ENCODE measurements around the gene OLFML1. TPM values are rescaled to one million over a fixed set of nuclear protein-coding genes. Genes with fewer than 3 reads are reported as not detected.

The OLFML1 gene
- total and polyA plus RNA-seq, 2 donors = 0.39 to 2.2 TPM

GRCh38 chr11:7487360-7487759, 2.1 kb downstream of the OLFML1 start:
- no peak for DNase-seq (ENCODE audit: low read depth in 6 of 9, low spot score in 9 of 9)
- no peak overlapping the region for H3K27ac ChIP-seq (ENCODE audit: low read depth in 1 of 2, low read length in 1 of 2)
- WGBS = 96% methylated on average over 2 of the region's 2 CpGs
- no peaks in the 10 kb centered on the region for H3K27me3 ChIP-seq (ENCODE audit: control insufficient read depth in 2 of 2, insufficient read depth in 1 of 2, low read length in 1 of 2)
- H3K36me3 ChIP-seq (ENCODE audit: control insufficient read depth in 2 of 2, insufficient read depth in 2 of 2, low read length in 1 of 2) = no peaks in the 10 kb centered on the region
- no peaks in the 10 kb centered on the region for H3K4me1 ChIP-seq (ENCODE audit: control insufficient read depth in 2 of 2, insufficient read depth in 2 of 2, low read length in 2 of 2)
- H3K4me3 ChIP-seq (ENCODE audit: low read length in 2 of 2) = no peak overlapping the region
- H3K9me3 ChIP-seq (ENCODE audit: control insufficient read depth in 2 of 2, insufficient read depth in 1 of 2, low read length in 1 of 2) = no peaks in the 10 kb centered on the region

GRCh38 chr11:7488681-7489080, 3.4 kb downstream of the OLFML1 start:
- H3K36me3 ChIP-seq (ENCODE audit: control insufficient read depth in 2 of 2, insufficient read depth in 2 of 2, low read length in 1 of 2) = no peaks in the 10 kb centered on the region
- WGBS = 56% methylated on average over 1 of the region's 1 CpG
- no peaks in the 10 kb centered on the region for H3K4me1 ChIP-seq (ENCODE audit: control insufficient read depth in 2 of 2, insufficient read depth in 2 of 2, low read length in 2 of 2)

GRCh38 chr11:7489376-7489775, 4.1 kb downstream of the OLFML1 start:
- 94% methylated on average over 2 of the region's 2 CpGs for WGBS
- Histone ChIP-seq H3K4me1 (ENCODE audit: control insufficient read depth in 2 of 2, insufficient read depth in 2 of 2, low read length in 2 of 2) (no peaks in the 10 kb centered on the region), H3K9me3 (ENCODE audit: control insufficient read depth in 2 of 2, insufficient read depth in 1 of 2, low read length in 1 of 2) (no peaks in the 10 kb centered on the region), H3K36me3 (ENCODE audit: control insufficient read depth in 2 of 2, insufficient read depth in 2 of 2, low read length in 1 of 2) (no peaks in the 10 kb centered on the region), H3K4me3 (ENCODE audit: low read length in 2 of 2) (no peak overlapping the region), H3K27ac (ENCODE audit: low read depth in 1 of 2, low read length in 1 of 2) (no peak overlapping the region), H3K27me3 (ENCODE audit: control insufficient read depth in 2 of 2, insufficient read depth in 1 of 2, low read length in 1 of 2) (no peaks in the 10 kb centered on the region)
- DNase-seq (ENCODE audit: low read depth in 6 of 9, low spot score in 9 of 9) = no peak

More at GRCh38 chr11:7488681-7489080, 3.4 kb downstream of the OLFML1 start:
- Histone ChIP-seq H3K27me3 (ENCODE audit: control insufficient read depth in 2 of 2, insufficient read depth in 1 of 2, low read length in 1 of 2) (no peaks in the 10 kb centered on the region), H3K9me3 (ENCODE audit: control insufficient read depth in 2 of 2, insufficient read depth in 1 of 2, low read length in 1 of 2) (no peaks in the 10 kb centered on the region), H3K27ac (ENCODE audit: low read depth in 1 of 2, low read length in 1 of 2) (no peak overlapping the region), H3K4me3 (ENCODE audit: low read length in 2 of 2) (no peak overlapping the region)
- no peak for DNase-seq (ENCODE audit: low read depth in 6 of 9, low spot score in 9 of 9)

- Histone ChIP-seq H3K4me3 (ENCODE audit: low read length in 2 of 2) (no peak overlapping the region), H3K4me1 (ENCODE audit: control insufficient read depth in 2 of 2, insufficient read depth in 2 of 2, low read length in 2 of 2) (no peaks in the 10 kb centered on the region), H3K27me3 (ENCODE audit: control insufficient read depth in 2 of 2, insufficient read depth in 1 of 2, low read length in 1 of 2) (no peaks in the 10 kb centered on the region), H3K27ac (ENCODE audit: low read depth in 1 of 2, low read length in 1 of 2) (no peak overlapping the region), H3K9me3 (ENCODE audit: control insufficient read depth in 2 of 2, insufficient read depth in 1 of 2, low read length in 1 of 2) (no peaks in the 10 kb centered on the region), H3K36me3 (ENCODE audit: control insufficient read depth in 2 of 2, insufficient read depth in 2 of 2, low read length in 1 of 2) (no peaks in the 10 kb centered on the region)
- DNase-seq (ENCODE audit: low read depth in 6 of 9, low spot score in 9 of 9) = no peak
- 92% methylated on average over 4 of the region's 4 CpGs for whole genome bisulfite sequencing
These were observed 4.7 kb downstream of the OLFML1 start for GRCh38 chr11:7490054-7490453.

- no peaks in the 10 kb centered on the region for H3K27me3 ChIP-seq (ENCODE audit: control insufficient read depth in 2 of 2, insufficient read depth in 1 of 2, low read length in 1 of 2)
- no peaks in the 10 kb centered on the region for H3K4me1 ChIP-seq (ENCODE audit: control insufficient read depth in 2 of 2, insufficient read depth in 2 of 2, low read length in 2 of 2)
- no peak overlapping the region for H3K4me3 ChIP-seq (ENCODE audit: low read length in 2 of 2)
- no peaks in the 10 kb centered on the region for H3K36me3 ChIP-seq (ENCODE audit: control insufficient read depth in 2 of 2, insufficient read depth in 2 of 2, low read length in 1 of 2)
- no peak for DNase-seq (ENCODE audit: low read depth in 6 of 9, low spot score in 9 of 9)
- H3K9me3 ChIP-seq (ENCODE audit: control insufficient read depth in 2 of 2, insufficient read depth in 1 of 2, low read length in 1 of 2) = no peaks in the 10 kb centered on the region
- WGBS = 91% methylated on average over 1 of the region's 1 CpG
- H3K27ac ChIP-seq (ENCODE audit: low read depth in 1 of 2, low read length in 1 of 2) = no peak overlapping the region
These were observed 5.2 kb downstream of the OLFML1 start for GRCh38 chr11:7490535-7490934.

GRCh38 chr11:7492253-7492652, 6.9 kb downstream of the OLFML1 start:
- Histone ChIP-seq H3K4me3 (ENCODE audit: low read length in 2 of 2) (no peak overlapping the region), H3K27me3 (ENCODE audit: control insufficient read depth in 2 of 2, insufficient read depth in 1 of 2, low read length in 1 of 2) (no peaks in the 10 kb centered on the region), H3K27ac (ENCODE audit: low read depth in 1 of 2, low read length in 1 of 2) (no peak overlapping the region), H3K4me1 (ENCODE audit: control insufficient read depth in 2 of 2, insufficient read depth in 2 of 2, low read length in 2 of 2) (no peaks in the 10 kb centered on the region), H3K36me3 (ENCODE audit: control insufficient read depth in 2 of 2, insufficient read depth in 2 of 2, low read length in 1 of 2) (no peaks in the 10 kb centered on the region), H3K9me3 (ENCODE audit: control insufficient read depth in 2 of 2, insufficient read depth in 1 of 2, low read length in 1 of 2) (no peaks in the 10 kb centered on the region)
- DNase-seq (ENCODE audit: low read depth in 6 of 9, low spot score in 9 of 9) = no peak
- 98% methylated on average over 1 of the region's 1 CpG for WGBS

GRCh38 chr11:7493670-7494069, 8.4 kb downstream of the OLFML1 start:
- Histone ChIP-seq H3K27me3 (ENCODE audit: control insufficient read depth in 2 of 2, insufficient read depth in 1 of 2, low read length in 1 of 2) (no peaks in the 10 kb centered on the region), H3K36me3 (ENCODE audit: control insufficient read depth in 2 of 2, insufficient read depth in 2 of 2, low read length in 1 of 2) (no peaks in the 10 kb centered on the region), H3K9me3 (ENCODE audit: control insufficient read depth in 2 of 2, insufficient read depth in 1 of 2, low read length in 1 of 2) (no peaks in the 10 kb centered on the region), H3K4me1 (ENCODE audit: control insufficient read depth in 2 of 2, insufficient read depth in 2 of 2, low read length in 2 of 2) (no peaks in the 10 kb centered on the region), H3K27ac (ENCODE audit: low read depth in 1 of 2, low read length in 1 of 2) (no peak overlapping the region), H3K4me3 (ENCODE audit: low read length in 2 of 2) (no peak overlapping the region)
- no peak for DNase-seq (ENCODE audit: low read depth in 6 of 9, low spot score in 9 of 9)
- WGBS = 98% methylated on average over 2 of the region's 2 CpGs

- 96% methylated on average over 5 of the region's 5 CpGs for WGBS
These were observed 8.9 kb downstream of the OLFML1 start for GRCh38 chr11:7494086-7494745.

GRCh38 chr11:7495882-7496551, 10.7 kb downstream of the OLFML1 start:
- Histone ChIP-seq H3K27ac (ENCODE audit: low read depth in 1 of 2, low read length in 1 of 2) (no peak overlapping the region), H3K36me3 (ENCODE audit: control insufficient read depth in 2 of 2, insufficient read depth in 2 of 2, low read length in 1 of 2) (no peaks in the 10 kb centered on the region), H3K4me3 (ENCODE audit: low read length in 2 of 2) (no peak overlapping the region), H3K27me3 (ENCODE audit: control insufficient read depth in 2 of 2, insufficient read depth in 1 of 2, low read length in 1 of 2) (no peaks in the 10 kb centered on the region), H3K9me3 (ENCODE audit: control insufficient read depth in 2 of 2, insufficient read depth in 1 of 2, low read length in 1 of 2) (no peaks in the 10 kb centered on the region), H3K4me1 (ENCODE audit: control insufficient read depth in 2 of 2, insufficient read depth in 2 of 2, low read length in 2 of 2) (no peaks in the 10 kb centered on the region)
- WGBS = 67% methylated on average over 4 of the region's 4 CpGs
- DNase-seq (ENCODE audit: low read depth in 6 of 9, low spot score in 9 of 9) = no peak

More at GRCh38 chr11:7494086-7494745, 8.9 kb downstream of the OLFML1 start:
- no peak for DNase-seq (ENCODE audit: low read depth in 6 of 9, low spot score in 9 of 9)
- Histone ChIP-seq H3K9me3 (ENCODE audit: control insufficient read depth in 2 of 2, insufficient read depth in 1 of 2, low read length in 1 of 2) (no peaks in the 10 kb centered on the region), H3K27ac (ENCODE audit: low read depth in 1 of 2, low read length in 1 of 2) (no peak overlapping the region), H3K36me3 (ENCODE audit: control insufficient read depth in 2 of 2, insufficient read depth in 2 of 2, low read length in 1 of 2) (no peaks in the 10 kb centered on the region), H3K4me1 (ENCODE audit: control insufficient read depth in 2 of 2, insufficient read depth in 2 of 2, low read length in 2 of 2) (no peaks in the 10 kb centered on the region), H3K27me3 (ENCODE audit: control insufficient read depth in 2 of 2, insufficient read depth in 1 of 2, low read length in 1 of 2) (no peaks in the 10 kb centered on the region), H3K4me3 (ENCODE audit: low read length in 2 of 2) (no peak overlapping the region)

Data from thymus (tissue), 11 donors.